ENCODE data around the gene TMSB4X. TPM values are rescaled to one million over a fixed set of nuclear protein-coding genes. Genes with fewer than 3 reads are reported as not detected.

The TMSB4X gene
- polyA plus RNA-seq, 1 experiment = 6,551 TPM

GRCh38 chrX:12987900-12988594 is 13.1 kb downstream of the TMSB4X start:
- Histone ChIP-seq H3K27me3 (ENCODE audit: control insufficient read depth, insufficient read depth, low read length) (no peaks in the 10 kb centered on the region), H3K27ac (ENCODE audit: low read depth, low read length) (no peak overlapping the region), H3K4me3 (ENCODE audit: low read depth, low read length) (no peak overlapping the region), H3K9me3 (ENCODE audit: control insufficient read depth, insufficient read depth, low read length) (no peaks in the 10 kb centered on the region)
- POLR2A ChIA-PET = no interaction called here
- CTCF ChIA-PET = no interaction called here
- DNase-seq (ENCODE audit: low read depth, low spot score) = no peak
- TF ChIP-seq CTCF (IDR thresholded peaks at IDR 0.05; ENCODE audit: low read depth, low read length) = no peak

GRCh38 chrX:12988797-12989196 is 13.9 kb downstream of the TMSB4X start:
- H3K27ac ChIP-seq (ENCODE audit: low read depth, low read length) = no peak overlapping the region
- no peak for DNase-seq (ENCODE audit: low read depth, low spot score)
- no peak for TF ChIP-seq CTCF (IDR thresholded peaks at IDR 0.05; ENCODE audit: low read depth, low read length)
- ChIA-PET POLR2A (no interaction called here), CTCF (no interaction called here)
- H3K27me3 ChIP-seq (ENCODE audit: control insufficient read depth, insufficient read depth, low read length) = no peaks in the 10 kb centered on the region
- no peak overlapping the region for H3K4me3 ChIP-seq (ENCODE audit: low read depth, low read length)
- H3K9me3 ChIP-seq (ENCODE audit: control insufficient read depth, insufficient read depth, low read length) = no peaks in the 10 kb centered on the region

- H3K27me3 ChIP-seq (ENCODE audit: control insufficient read depth, insufficient read depth, low read length) = no peaks in the 10 kb centered on the region
- CTCF ChIA-PET = no interaction called here
- H3K9me3 ChIP-seq (ENCODE audit: control insufficient read depth, insufficient read depth, low read length) = no peaks in the 10 kb centered on the region
- no peak overlapping the region for H3K4me3 ChIP-seq (ENCODE audit: low read depth, low read length)
- H3K27ac ChIP-seq (ENCODE audit: low read depth, low read length) = no peak overlapping the region
- TF ChIP-seq CTCF (IDR thresholded peaks at IDR 0.05; ENCODE audit: low read depth, low read length) = no peak
- no peak for DNase-seq (ENCODE audit: low read depth, low spot score)
- POLR2A ChIA-PET = no interaction called here
Measured at GRCh38 chrX:12989461-12989860, 14.6 kb downstream of the TMSB4X start.

GRCh38 chrX:12991575-12991974 is 16.7 kb downstream of the TMSB4X start:
- no peak for DNase-seq (ENCODE audit: low read depth, low spot score)
- Histone ChIP-seq H3K27ac (ENCODE audit: low read depth, low read length) (no peak overlapping the region), H3K4me3 (ENCODE audit: low read depth, low read length) (no peak overlapping the region), H3K27me3 (ENCODE audit: control insufficient read depth, insufficient read depth, low read length) (no peaks in the 10 kb centered on the region), H3K9me3 (ENCODE audit: control insufficient read depth, insufficient read depth, low read length) (no peaks in the 10 kb centered on the region)
- ChIA-PET POLR2A (no interaction called here), CTCF (interaction anchor here (0.6 kb wide), 1 partner anchor 654 kb away, joined by 3 read pairs; no protein-coding TSS in a partner anchor)
- no peak for TF ChIP-seq CTCF (IDR thresholded peaks at IDR 0.05; ENCODE audit: low read depth, low read length)

- DNase-seq (ENCODE audit: low read depth, low spot score) = no peak
- H3K9me3 ChIP-seq (ENCODE audit: control insufficient read depth, insufficient read depth, low read length) = no peaks in the 10 kb centered on the region
- TF ChIP-seq CTCF (IDR thresholded peaks at IDR 0.05; ENCODE audit: low read depth, low read length) = no peak
- no peak overlapping the region for H3K4me3 ChIP-seq (ENCODE audit: low read depth, low read length)
- H3K27me3 ChIP-seq (ENCODE audit: control insufficient read depth, insufficient read depth, low read length) = no peaks in the 10 kb centered on the region
- H3K27ac ChIP-seq (ENCODE audit: low read depth, low read length) = no peak overlapping the region
- CTCF ChIA-PET = no interaction called here
- POLR2A ChIA-PET = no interaction called here
Measured at GRCh38 chrX:12992544-12993118, 17.7 kb downstream of the TMSB4X start.

All from AG04450 (cell line).